Loucy (cell line): Measurements from ENCODE around the gene FAM131B.

Experiments used
- H2AFZ ChIP-seq: fragments of 200-600 bp; sonication (generic); 2 replicates; pipeline ENCODE4 v1.6.0; 2016; ENCODE audit warnings: antibody characterized with exemption, mild to moderate bottlenecking, low read length, moderate library complexity
- H3F3A ChIP-seq: fragments of 200-600 bp; 2 replicates; pipeline ENCODE4 v1.6.0; 2016; ENCODE audit warnings: antibody characterized with exemption, low read depth, mild to moderate bottlenecking
- H3K27me3 ChIP-seq: fragments of 200-600 bp; sonication (generic); 2 replicates; pipeline ENCODE4 v1.6.1; 2014; ENCODE audit warnings: low read length, mild to moderate bottlenecking; ENCODE audit not compliant: insufficient read depth, poor library complexity, severe bottlenecking
- H3K36me3 ChIP-seq: fragments of 200-600 bp; sonication (generic); 2 replicates; pipeline ENCODE4 v1.6.1; 2016; ENCODE audit warnings: low read length; ENCODE audit not compliant: insufficient read depth
- H3K4me1 ChIP-seq: fragments of 200-600 bp; sonication (generic); 2 replicates; pipeline ENCODE4 v1.5.1; 2014; ENCODE audit warnings: low read length, mild to moderate bottlenecking; ENCODE audit not compliant: insufficient read depth, poor library complexity, severe bottlenecking
- H3K4me2 ChIP-seq: fragments of 200-600 bp; sonication (generic); 2 replicates; pipeline ENCODE4 v1.6.0; 2014; ENCODE audit warnings: antibody characterized with exemption, low read length, low read depth, mild to moderate bottlenecking; ENCODE audit not compliant: poor library complexity, severe bottlenecking
- H3K4me3 ChIP-seq: fragments of 200-600 bp; sonication (generic); 2 replicates; pipeline ENCODE4 v1.5.1; 2014; ENCODE audit warnings: low read length, mild to moderate bottlenecking, mixed read lengths; ENCODE audit not compliant: poor library complexity, severe bottlenecking
- H3K79me2 ChIP-seq: fragments of 200-600 bp; sonication (generic); 2 replicates; pipeline ENCODE4 v1.6.1; 2014; ENCODE audit warnings: low read length; ENCODE audit not compliant: insufficient read depth
- H3K9ac ChIP-seq: fragments of 200-600 bp; sonication (generic); 2 replicates; pipeline ENCODE4 v1.6.0; 2014; ENCODE audit warnings: mild to moderate bottlenecking, low read depth, low read length, moderate library complexity; ENCODE audit not compliant: poor library complexity, severe bottlenecking
- H3K9me2 ChIP-seq: fragments of 200-600 bp; sonication (generic); replicated peaks from 2 replicates; pipeline ENCODE4 v1.6.1; 2016; ENCODE audit warnings: low read depth, low read length, mixed read lengths
- H3K9me3 ChIP-seq: fragments of 200-600 bp; sonication (generic); 2 replicates; pipeline ENCODE4 v1.6.1; 2014; ENCODE audit warnings: mild to moderate bottlenecking, antibody characterized with exemption, low read length, low read depth; ENCODE audit not compliant: insufficient read depth
- H4K20me1 ChIP-seq: fragments of 200-600 bp; sonication (generic); 2 replicates; pipeline ENCODE4 v1.6.0; 2014; ENCODE audit warnings: antibody characterized with exemption, low read length, mild to moderate bottlenecking; ENCODE audit not compliant: insufficient read depth, poor library complexity, severe bottlenecking
- CTCF ChIP-seq: fragments of 200-600 bp; sonication (generic); conservative IDR thresholded peaks from 2 replicates; pipeline ENCODE4 v1.5.1; 2014; ENCODE audit warnings: mild to moderate bottlenecking, antibody characterized with exemption, low read length
- EZH2phosphoT487 ChIP-seq: fragments of 200-600 bp; IDR thresholded peaks from 2 replicates; pipeline ENCODE4 v1.6.1; 2018; ENCODE audit warnings: antibody characterized with exemption, mild to moderate bottlenecking, moderate library complexity, borderline replicate concordance

Gene FAM131B

DNA sequence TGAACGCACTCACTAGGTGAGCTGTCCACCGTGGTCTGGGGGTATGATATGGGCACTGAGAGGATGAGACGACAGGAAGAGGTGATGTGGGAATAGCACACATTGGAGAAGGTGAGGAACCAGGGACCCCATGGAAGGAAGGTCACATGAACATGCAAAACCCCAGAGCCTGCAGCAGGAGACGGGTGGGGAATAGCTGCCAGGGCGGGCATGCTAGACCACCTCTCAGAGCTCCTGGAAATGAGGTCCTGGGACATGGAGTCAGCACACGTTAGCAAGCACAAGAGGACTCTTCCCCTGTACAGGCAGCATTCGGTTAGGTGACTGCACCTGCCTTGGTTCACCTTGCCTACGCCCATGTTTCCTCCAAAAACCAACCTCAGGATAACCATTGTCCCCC, 8.1 kb downstream of the FAM131B start:
- H3K79me2 ChIP-seq: no peaks in the 10 kb centered on the region
- H3K4me1 ChIP-seq: no peaks in the 10 kb centered on the region
- no peak overlapping the region for H3K9ac ChIP-seq
- H3F3A ChIP-seq: no peaks in the 10 kb centered on the region
- no peaks in the 10 kb centered on the region for H3K9me2 ChIP-seq
- no peak overlapping the region for H3K4me3 ChIP-seq
- no peaks in the 10 kb centered on the region for H4K20me1 ChIP-seq
- no peak for TF ChIP-seq CTCF
- no peak for TF ChIP-seq EZH2phosphoT487
- H2AFZ ChIP-seq: no peak overlapping the region
- H3K4me2 ChIP-seq: no peak overlapping the region
- no peaks in the 10 kb centered on the region for H3K9me3 ChIP-seq
- H3K36me3 ChIP-seq: no peaks in the 10 kb centered on the region
- no peaks in the 10 kb centered on the region for H3K27me3 ChIP-seq

- H3K4me2 ChIP-seq: no peak overlapping the region
- TF ChIP-seq CTCF: no peak
- no peak for TF ChIP-seq EZH2phosphoT487
- no peaks in the 10 kb centered on the region for H3K79me2 ChIP-seq
- no peaks in the 10 kb centered on the region for H3K27me3 ChIP-seq
- no peak overlapping the region for H3K4me3 ChIP-seq
- no peak overlapping the region for H3K9ac ChIP-seq
- H3K36me3 ChIP-seq: no peaks in the 10 kb centered on the region
- H3K9me3 ChIP-seq: no peaks in the 10 kb centered on the region
- H3F3A ChIP-seq: no peaks in the 10 kb centered on the region
- H3K9me2 ChIP-seq: no peaks in the 10 kb centered on the region
- H2AFZ ChIP-seq: no peak overlapping the region
- no peaks in the 10 kb centered on the region for H3K4me1 ChIP-seq
- no peaks in the 10 kb centered on the region for H4K20me1 ChIP-seq
Observed at GRCh38 chr7:143352531-143353002, 9.9 kb downstream of the FAM131B start.

- Histone ChIP-seq H3K9me2 (no peaks in the 10 kb centered on the region), H3F3A (no peaks in the 10 kb centered on the region), H3K9ac (no peak overlapping the region), H3K27me3 (no peaks in the 10 kb centered on the region), H3K4me2 (no peak overlapping the region), H3K36me3 (no peaks in the 10 kb centered on the region), H3K79me2 (no peaks in the 10 kb centered on the region), H4K20me1 (no peaks in the 10 kb centered on the region), H3K9me3 (no peaks in the 10 kb centered on the region), H3K4me1 (no peaks in the 10 kb centered on the region), H3K4me3 (no peak overlapping the region), H2AFZ (no peak overlapping the region)
- TF ChIP-seq CTCF (no peak), EZH2phosphoT487 (no peak)
Observed at GRCh38 chr7:143351574-143351973, 10.9 kb downstream of the FAM131B start.
